ENCODE results near the gene ACTR3C.
"Not testable (repeated sequence)": the region's sequence is repeated elsewhere in the genome, so short reads cannot be mapped to it uniquely, and the experiment has no call there.

DNA sequence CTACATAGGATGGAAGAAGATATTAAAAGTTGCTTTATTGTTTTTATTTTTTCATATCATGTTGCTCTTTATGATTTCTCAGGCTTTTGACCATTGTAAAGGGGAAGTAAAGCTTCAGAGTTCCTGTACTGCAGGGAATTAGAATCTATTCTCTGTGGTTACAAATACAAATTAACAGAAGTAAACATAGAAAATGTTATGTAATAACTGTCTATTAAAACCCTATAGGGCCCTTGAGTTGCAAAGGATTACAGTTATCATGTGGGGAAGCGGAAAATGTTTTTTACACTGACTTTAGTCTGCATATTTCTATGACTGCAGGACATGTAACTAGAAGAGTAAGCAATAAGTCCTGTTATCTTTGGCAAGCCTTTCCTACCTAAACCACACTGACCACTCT, 116.5 kb downstream of the ACTR3C start:
- TF ChIP-seq, protein P1, sequence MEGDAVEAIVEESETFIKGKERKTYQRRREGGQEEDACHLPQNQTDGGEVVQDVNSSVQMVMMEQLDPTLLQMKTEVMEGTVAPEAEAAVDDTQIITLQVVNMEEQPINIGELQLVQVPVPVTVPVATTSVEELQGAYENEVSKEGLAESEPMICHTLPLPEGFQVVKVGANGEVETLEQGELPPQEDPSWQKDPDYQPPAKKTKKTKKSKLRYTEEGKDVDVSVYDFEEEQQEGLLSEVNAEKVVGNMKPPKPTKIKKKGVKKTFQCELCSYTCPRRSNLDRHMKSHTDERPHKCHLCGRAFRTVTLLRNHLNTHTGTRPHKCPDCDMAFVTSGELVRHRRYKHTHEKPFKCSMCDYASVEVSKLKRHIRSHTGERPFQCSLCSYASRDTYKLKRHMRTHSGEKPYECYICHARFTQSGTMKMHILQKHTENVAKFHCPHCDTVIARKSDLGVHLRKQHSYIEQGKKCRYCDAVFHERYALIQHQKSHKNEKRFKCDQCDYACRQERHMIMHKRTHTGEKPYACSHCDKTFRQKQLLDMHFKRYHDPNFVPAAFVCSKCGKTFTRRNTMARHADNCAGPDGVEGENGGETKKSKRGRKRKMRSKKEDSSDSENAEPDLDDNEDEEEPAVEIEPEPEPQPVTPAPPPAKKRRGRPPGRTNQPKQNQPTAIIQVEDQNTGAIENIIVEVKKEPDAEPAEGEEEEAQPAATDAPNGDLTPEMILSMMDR (IDR thresholded peaks at IDR 0.05; ENCODE audit: low read depth, low read length), result not testable (repeated sequence)
- TF ChIP-seq EZH2phosphoT487 (IDR thresholded peaks at IDR 0.05; ENCODE audit: low read depth), result not testable (repeated sequence)
